Subcutaneous adipose tissue (tissue), 4 donors: ENCODE measurements around the gene KIAA1217. TPM values are rescaled to one million over a fixed set of nuclear protein-coding genes. Genes with fewer than 3 reads are reported as not detected.

Experiments used
- total RNA-seq, 4 donors: library from RNA; depleted of rRNA; stranded (reverse); fragments of >200 nt; gene quantifications; one replicate each; pipeline ENCODE4 v1.1.0, GENCODE V29; 2016
- TF ChIP-seq, protein P1 (sequence below): fragments of 450-650 bp; IDR thresholded peaks from one replicate; pipeline ENCODE4 v1.5.1; 2016; ENCODE audit warnings: low read depth, mild to moderate bottlenecking, control low read depth, antibody characterized with exemption, moderate library complexity

Gene KIAA1217
- total RNA-seq, 4 donors from 2014 or later = 10.7 to 91.6 (median 27.5) TPM

DNA sequence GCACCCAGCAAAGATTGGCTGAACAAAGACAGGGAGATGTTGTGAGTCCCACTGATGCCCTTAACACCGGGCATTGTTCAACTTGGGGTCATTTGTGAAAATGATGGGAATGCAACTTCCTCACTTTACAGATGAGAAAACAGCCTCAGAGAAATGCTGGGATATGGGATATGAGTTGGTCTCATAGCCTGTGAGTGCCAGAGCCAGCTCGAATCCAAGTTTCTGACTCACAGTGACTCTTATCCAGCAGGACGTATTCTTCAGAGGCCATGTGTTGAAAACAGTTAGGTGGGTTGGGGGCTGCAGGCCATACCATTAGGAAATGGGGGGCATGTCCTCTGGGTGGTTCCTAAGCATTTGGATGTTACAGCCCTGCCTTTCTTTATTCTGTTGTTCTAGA lies 45.2 kb downstream of the KIAA1217 start:
- TF ChIP-seq, protein P1, sequence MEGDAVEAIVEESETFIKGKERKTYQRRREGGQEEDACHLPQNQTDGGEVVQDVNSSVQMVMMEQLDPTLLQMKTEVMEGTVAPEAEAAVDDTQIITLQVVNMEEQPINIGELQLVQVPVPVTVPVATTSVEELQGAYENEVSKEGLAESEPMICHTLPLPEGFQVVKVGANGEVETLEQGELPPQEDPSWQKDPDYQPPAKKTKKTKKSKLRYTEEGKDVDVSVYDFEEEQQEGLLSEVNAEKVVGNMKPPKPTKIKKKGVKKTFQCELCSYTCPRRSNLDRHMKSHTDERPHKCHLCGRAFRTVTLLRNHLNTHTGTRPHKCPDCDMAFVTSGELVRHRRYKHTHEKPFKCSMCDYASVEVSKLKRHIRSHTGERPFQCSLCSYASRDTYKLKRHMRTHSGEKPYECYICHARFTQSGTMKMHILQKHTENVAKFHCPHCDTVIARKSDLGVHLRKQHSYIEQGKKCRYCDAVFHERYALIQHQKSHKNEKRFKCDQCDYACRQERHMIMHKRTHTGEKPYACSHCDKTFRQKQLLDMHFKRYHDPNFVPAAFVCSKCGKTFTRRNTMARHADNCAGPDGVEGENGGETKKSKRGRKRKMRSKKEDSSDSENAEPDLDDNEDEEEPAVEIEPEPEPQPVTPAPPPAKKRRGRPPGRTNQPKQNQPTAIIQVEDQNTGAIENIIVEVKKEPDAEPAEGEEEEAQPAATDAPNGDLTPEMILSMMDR = no peak

DNA sequence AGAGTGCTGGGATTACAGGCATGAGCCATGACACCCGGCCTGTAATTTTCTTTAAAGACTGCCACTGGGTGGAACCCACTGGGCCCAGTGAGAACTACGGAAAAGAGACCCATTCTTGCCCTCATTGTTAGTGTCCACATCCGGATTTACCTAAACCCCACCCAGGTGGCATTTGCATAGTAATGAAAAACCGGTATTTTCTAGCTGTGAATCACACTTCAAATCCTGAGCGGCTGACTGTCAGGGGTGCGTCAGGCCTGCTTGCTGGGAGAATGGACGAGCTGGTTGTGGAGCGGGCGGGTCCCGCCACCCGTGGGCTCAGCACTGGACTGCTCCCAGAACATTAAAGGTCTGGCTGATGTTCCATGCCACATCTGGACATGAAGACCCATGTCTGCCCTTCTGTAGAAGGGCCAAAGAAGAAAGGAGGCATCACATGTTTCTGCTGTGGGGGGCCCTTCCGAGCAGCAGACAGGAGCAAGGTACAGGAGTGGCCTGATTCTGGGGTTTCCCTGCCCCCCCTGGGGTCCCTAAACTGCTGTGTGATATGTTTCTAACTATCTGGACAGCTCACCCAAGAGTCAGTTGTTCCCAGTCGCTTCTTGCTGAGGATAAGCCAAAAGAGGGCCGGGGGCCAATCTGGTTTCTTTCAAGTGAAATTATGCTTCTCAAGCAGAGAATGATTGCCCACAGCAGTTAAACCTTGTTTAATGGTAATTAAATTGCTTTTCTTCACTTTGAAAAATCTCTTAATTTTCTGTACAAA lies 46.4 kb downstream of the KIAA1217 start:
- TF ChIP-seq, protein P1 = no peak

DNA sequence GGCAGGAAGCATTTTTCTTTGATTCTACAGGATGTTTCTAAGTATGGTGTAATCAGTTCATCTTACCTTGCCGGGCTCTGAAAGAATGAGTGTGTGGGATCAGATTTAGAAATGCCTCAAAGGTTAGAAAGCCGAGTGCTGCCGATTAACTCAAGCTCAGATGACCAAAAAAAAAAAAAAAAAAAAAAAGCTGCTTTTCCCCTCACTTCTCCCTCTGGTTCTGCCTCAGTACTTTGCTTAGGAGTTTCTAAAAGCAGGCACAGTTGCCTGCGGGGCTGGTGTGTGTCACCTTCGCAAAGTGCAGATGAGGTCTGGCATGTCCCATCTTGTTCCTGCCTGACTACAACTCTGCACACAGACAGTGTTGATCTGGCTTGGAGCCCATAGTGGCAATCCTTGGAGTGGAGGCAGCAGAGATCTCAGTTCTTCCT lies 47.0 kb downstream of the KIAA1217 start:
- TF ChIP-seq, protein P1 = no peak

DNA sequence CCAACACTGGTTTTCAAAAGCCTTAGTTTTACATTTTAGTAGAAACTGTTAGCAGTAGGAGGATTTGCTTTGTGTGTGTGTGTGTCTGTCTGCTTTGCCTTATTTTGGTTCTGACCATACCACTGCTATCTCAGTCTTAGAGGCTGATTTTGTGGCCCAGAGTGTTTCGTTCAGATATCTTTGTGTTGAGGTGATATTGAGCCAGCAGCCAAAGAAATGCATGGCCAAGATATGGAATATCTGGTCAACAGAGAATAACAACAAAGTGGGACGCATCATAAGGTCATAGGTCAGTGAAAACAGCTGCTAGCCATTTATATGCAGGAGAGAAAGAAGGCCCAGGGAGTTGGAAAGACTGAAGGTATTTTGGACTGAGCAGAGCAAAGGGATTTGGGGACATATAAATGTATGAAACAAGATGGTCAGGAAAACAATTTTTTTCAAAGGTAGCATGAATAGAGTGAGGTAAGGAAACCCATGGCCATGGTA lies 47.7 kb downstream of the KIAA1217 start:
- TF ChIP-seq, protein P1 = no peak

DNA sequence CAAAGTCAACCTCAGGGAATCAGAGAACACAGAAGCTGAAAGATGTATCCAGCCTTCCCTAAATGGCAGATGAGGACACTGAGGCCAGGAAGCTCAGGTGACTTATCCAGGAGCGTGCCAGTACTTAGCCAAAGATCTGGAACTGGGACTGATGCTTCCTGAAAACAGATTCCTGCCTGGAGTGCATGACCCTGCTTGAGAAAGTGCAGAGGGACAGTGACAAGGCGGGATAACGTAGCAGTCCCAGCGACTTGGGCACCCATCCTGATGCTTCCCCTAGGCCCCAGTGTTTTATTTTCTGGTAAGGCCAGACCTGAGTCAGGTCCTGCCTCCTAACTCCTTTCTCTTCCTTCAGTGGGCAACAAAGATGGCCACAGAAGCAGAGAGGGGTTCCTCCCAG lies 48.6 kb downstream of the KIAA1217 start:
- TF ChIP-seq, protein P1 = no peak

DNA sequence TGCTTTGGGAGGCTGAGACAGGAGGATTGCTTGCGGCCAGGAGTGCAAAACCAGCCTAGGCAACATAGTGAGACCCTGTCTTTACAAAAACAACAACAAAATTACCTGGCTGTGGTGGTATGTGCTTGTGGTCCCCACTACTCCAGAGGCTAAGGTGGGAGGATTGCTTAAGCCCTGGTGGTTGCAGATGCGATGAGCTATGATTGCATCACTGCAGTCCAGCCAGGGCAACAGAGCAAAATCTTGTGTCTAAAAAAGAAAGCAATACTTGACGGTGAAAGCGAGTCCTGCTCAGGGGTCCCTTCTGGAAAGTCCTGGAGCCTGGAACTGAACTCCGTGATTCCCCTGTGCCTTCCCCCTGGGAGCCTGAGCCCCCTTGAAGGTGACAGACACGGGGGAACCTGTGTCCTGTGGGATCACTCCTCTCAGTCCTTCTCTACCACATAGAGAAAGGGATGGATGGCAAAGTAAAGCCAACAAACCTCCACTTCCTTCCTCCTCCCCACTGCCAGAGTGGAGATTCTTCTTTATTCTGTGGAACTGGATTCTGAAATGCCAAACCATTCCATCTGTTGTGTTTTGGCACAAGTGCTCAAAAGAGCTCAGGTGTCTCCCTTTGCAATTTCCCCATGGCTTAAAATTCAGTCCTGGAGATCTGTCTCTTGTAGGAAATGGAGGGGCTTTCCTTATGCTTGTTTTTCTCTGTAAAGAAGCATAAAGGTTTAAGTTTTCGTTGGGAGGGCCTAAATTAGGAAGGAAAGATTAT lies 50.6 kb downstream of the KIAA1217 start:
- TF ChIP-seq, protein P1 = no peak

DNA sequence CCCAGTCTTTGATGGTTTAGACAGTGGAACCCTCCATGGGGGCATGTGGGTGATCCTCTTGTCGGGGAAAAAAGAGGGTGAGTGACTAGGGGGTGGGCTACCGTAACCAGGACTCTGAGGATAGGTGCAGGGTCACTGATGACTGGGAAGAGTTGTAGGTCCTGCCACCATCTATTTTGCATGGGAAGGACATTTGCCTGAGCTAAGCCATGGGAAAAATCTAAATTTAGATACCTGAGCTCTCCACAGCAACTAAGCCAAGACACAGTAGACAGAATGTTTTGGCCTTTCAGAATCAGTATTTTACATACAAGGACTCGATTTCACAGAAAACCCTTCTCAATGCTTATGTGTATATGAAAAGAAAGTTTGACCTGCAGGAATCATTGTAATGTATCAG lies 52.7 kb downstream of the KIAA1217 start:
- TF ChIP-seq, protein P1 = no peak
